H9 (cell line): ENCODE results near the gene BAIAP2L1. TPM values are rescaled to one million over a fixed set of nuclear protein-coding genes. Genes with fewer than 3 reads are reported as not detected.
A peak's percentile ranks its signal among the peaks of the same experiment; 100 is the strongest.

ENCODE experiments used
- DNase-seq: peaks from one replicate; pipeline ENCODE4 v3.0.0-alpha.2; 2017
- H2AFZ ChIP-seq: one replicate; pipeline ENCODE4 v1.6.1; 2013; ENCODE audit warnings: mild to moderate bottlenecking, low read length, control low read depth, moderate library complexity
- H2AK5ac ChIP-seq: 2 replicates; pipeline ENCODE4 v1.6.1; 2013; ENCODE audit warnings: low read length, control low read depth, mixed read lengths; ENCODE audit not compliant: insufficient read length
- H2BK120ac ChIP-seq: one replicate; pipeline ENCODE4 v1.6.1; 2013; ENCODE audit warnings: low read depth, mild to moderate bottlenecking, low read length, control low read depth, inconsistent platforms; ENCODE audit not compliant: poor library complexity, severe bottlenecking
- H2BK12ac ChIP-seq: 2 replicates; pipeline ENCODE4 v1.6.1; 2013; ENCODE audit warnings: low read length, control low read depth, mixed read lengths, low read depth; ENCODE audit not compliant: insufficient read length
- H2BK15ac ChIP-seq: 2 replicates; pipeline ENCODE4 v1.6.1; 2013; ENCODE audit warnings: low read depth, low read length, control low read depth
- H2BK20ac ChIP-seq: one replicate; pipeline ENCODE4 v1.6.1; 2013; ENCODE audit warnings: low read depth, mild to moderate bottlenecking, low read length, control low read depth, inconsistent platforms; ENCODE audit not compliant: poor library complexity, severe bottlenecking
- H2BK5ac ChIP-seq: 2 replicates; pipeline ENCODE4 v1.6.1; 2013; ENCODE audit warnings: low read length, control low read depth, mixed read lengths; ENCODE audit not compliant: insufficient read length
- H3K14ac ChIP-seq: 2 replicates; pipeline ENCODE4 v1.6.1; 2013; ENCODE audit warnings: low read length, control low read depth; ENCODE audit not compliant: insufficient read depth
- H3K18ac ChIP-seq: 2 replicates; pipeline ENCODE4 v1.6.1; 2013; ENCODE audit warnings: low read depth, mild to moderate bottlenecking, mixed read lengths, low read length, control low read depth; ENCODE audit not compliant: insufficient read length
- H3K23ac ChIP-seq: 2 replicates; pipeline ENCODE4 v1.6.1; 2013; ENCODE audit warnings: low read length, control low read depth, mixed read lengths, low read depth; ENCODE audit not compliant: insufficient read length
- H3K23me2 ChIP-seq: 2 replicates; pipeline ENCODE4 v1.6.1; 2013; ENCODE audit warnings: low read depth, mild to moderate bottlenecking, mixed read lengths, low read length, control low read depth; ENCODE audit not compliant: insufficient read length, poor library complexity, severe bottlenecking
- H3K27ac ChIP-seq: 2 replicates; pipeline ENCODE4 v1.5.1; 2013; ENCODE audit warnings: low read length, control low read depth, mixed read lengths, low read depth; ENCODE audit not compliant: insufficient read length
- H3K27me3 ChIP-seq: 2 replicates; pipeline ENCODE4 v1.6.1; 2013; ENCODE audit warnings: low read length, control low read depth, inconsistent platforms; ENCODE audit not compliant: insufficient read depth
- H3K4ac ChIP-seq: 2 replicates; pipeline ENCODE4 v1.6.1; 2013; ENCODE audit warnings: low read depth, mild to moderate bottlenecking, control low read depth, inconsistent platforms, low read length, moderate library complexity
- H3K4me1 ChIP-seq: 2 replicates; pipeline ENCODE4 v1.6.1; 2013; ENCODE audit warnings: low read length, control low read depth, inconsistent platforms; ENCODE audit not compliant: insufficient read depth
- H3K4me2 ChIP-seq: 2 replicates; pipeline ENCODE4 v1.6.1; 2013; ENCODE audit warnings: low read length, control low read depth, mixed read lengths; ENCODE audit not compliant: insufficient read length, insufficient read depth
- H3K56ac ChIP-seq: 2 replicates; pipeline ENCODE4 v1.6.1; 2013; ENCODE audit warnings: low read depth, mild to moderate bottlenecking, mixed read lengths, low read length, control low read depth; ENCODE audit not compliant: insufficient read length
- H3K79me1 ChIP-seq: 2 replicates; pipeline ENCODE4 v1.6.1; 2013; ENCODE audit warnings: low read depth, mild to moderate bottlenecking, moderate library complexity, low read length, control low read depth, inconsistent platforms; ENCODE audit not compliant: insufficient read depth, poor library complexity, severe bottlenecking
- H3K79me2 ChIP-seq: 2 replicates; pipeline ENCODE4 v1.6.1; 2013; ENCODE audit warnings: low read length, control low read depth, inconsistent platforms; ENCODE audit not compliant: insufficient read depth
- H3K9ac ChIP-seq: 2 replicates; pipeline ENCODE4 v1.6.1; 2013; ENCODE audit warnings: low read length, control low read depth, mixed read lengths; ENCODE audit not compliant: insufficient read length; ENCODE audit errors: extremely low read depth
- H3K9me3 ChIP-seq: one replicate; pipeline ENCODE4 v1.6.1; 2013; ENCODE audit warnings: low read depth, low read length, inconsistent platforms; ENCODE audit not compliant: control insufficient read depth
- H3T11ph ChIP-seq: one replicate; pipeline ENCODE4 v1.6.1; 2013; ENCODE audit warnings: mild to moderate bottlenecking, low read length, control low read depth, inconsistent platforms
- H4K20me1 ChIP-seq: one replicate; pipeline ENCODE4 v1.6.1; 2013; ENCODE audit not compliant: control insufficient read depth, insufficient read length, insufficient read depth
- H4K5ac ChIP-seq: 2 replicates; pipeline ENCODE4 v1.6.1; 2013; ENCODE audit warnings: low read depth, mild to moderate bottlenecking, mixed read lengths, low read length, control low read depth; ENCODE audit not compliant: insufficient read length
- H4K8ac ChIP-seq: replicated peaks from 2 replicates; pipeline ENCODE4 v1.6.1; 2013; ENCODE audit warnings: low read length, control low read depth, mixed read lengths, low read depth; ENCODE audit not compliant: insufficient read length
- H4K91ac ChIP-seq: 2 replicates; pipeline ENCODE4 v1.6.1; 2013; ENCODE audit warnings: low read depth, mild to moderate bottlenecking, moderate library complexity, mixed read lengths, low read length, control low read depth; ENCODE audit not compliant: insufficient read length
- H3K27ac Mint-ChIP-seq, 3 experiments: 2 replicates in 2 of 3; 3 replicates in 1 of 3; pipeline ENCODE4 v1.8.0; 2020 to 2021; ENCODE audit warnings: mixed read lengths in 3 of 3, mild to moderate bottlenecking in 1 of 3, moderate library complexity in 1 of 3
- H3K27me3 Mint-ChIP-seq: 2 replicates; pipeline ENCODE4 v1.8.0; 2021; ENCODE audit warnings: low read depth, mild to moderate bottlenecking, moderate library complexity, mixed read lengths
- H3K36me3 Mint-ChIP-seq, 3 experiments: 2 replicates in 2 of 3; 3 replicates in 1 of 3; pipeline ENCODE4 v1.8.0; 2020 to 2021; ENCODE audit warnings: low read depth in 3 of 3, mixed read lengths in 3 of 3; ENCODE audit not compliant: insufficient read depth in 1 of 3
- H3K4me1 Mint-ChIP-seq, 2 experiments: 2 replicates each; pipeline ENCODE4 v1.8.0; 2020; ENCODE audit warnings: mixed read lengths in 2 of 2
- H3K4me3 Mint-ChIP-seq, 2 experiments: 2 replicates in 1 of 2; 3 replicates in 1 of 2; pipeline ENCODE4 v1.8.0; 2020 to 2021; ENCODE audit warnings: mild to moderate bottlenecking in 2 of 2, mixed read lengths in 2 of 2, moderate library complexity in 1 of 2
- H3K9me3 Mint-ChIP-seq, 2 experiments: 2 replicates in 1 of 2; 3 replicates in 1 of 2; pipeline ENCODE4 v1.8.0; 2020; ENCODE audit warnings: mild to moderate bottlenecking in 2 of 2, mixed read lengths in 2 of 2, moderate library complexity in 1 of 2
- WGBS: extraction: QIAGEN DNeasy Blood & Tissue Kit; methylation state at CpG from one replicate; pipeline ENCODE4 v1.1.7; 2013; ENCODE audit warnings: missing lambda C conversion rate, low lambda C conversion rate, mixed read lengths; ENCODE audit not compliant: insufficient read length; ENCODE audit errors: extremely low coverage; 5-methylcytosine and 5-hydroxymethylcytosine counted together
- total RNA-seq: library from RNA; stranded (reverse); gene quantifications from 2 replicates; pipeline ENCODE4 v1.2.1, GENCODE V29; 2021
- TF ChIP-seq, protein P1 (sequence below): fragments of 200-600 bp; sonication (generic); conservative IDR thresholded peaks from 3 replicates; pipeline ENCODE4 v1.8.0; 2021; ENCODE audit warnings: antibody characterized with exemption, mild to moderate bottlenecking

Gene BAIAP2L1
- total RNA-seq, 1 experiment from 2014 or later: 25.9 TPM

DNA sequence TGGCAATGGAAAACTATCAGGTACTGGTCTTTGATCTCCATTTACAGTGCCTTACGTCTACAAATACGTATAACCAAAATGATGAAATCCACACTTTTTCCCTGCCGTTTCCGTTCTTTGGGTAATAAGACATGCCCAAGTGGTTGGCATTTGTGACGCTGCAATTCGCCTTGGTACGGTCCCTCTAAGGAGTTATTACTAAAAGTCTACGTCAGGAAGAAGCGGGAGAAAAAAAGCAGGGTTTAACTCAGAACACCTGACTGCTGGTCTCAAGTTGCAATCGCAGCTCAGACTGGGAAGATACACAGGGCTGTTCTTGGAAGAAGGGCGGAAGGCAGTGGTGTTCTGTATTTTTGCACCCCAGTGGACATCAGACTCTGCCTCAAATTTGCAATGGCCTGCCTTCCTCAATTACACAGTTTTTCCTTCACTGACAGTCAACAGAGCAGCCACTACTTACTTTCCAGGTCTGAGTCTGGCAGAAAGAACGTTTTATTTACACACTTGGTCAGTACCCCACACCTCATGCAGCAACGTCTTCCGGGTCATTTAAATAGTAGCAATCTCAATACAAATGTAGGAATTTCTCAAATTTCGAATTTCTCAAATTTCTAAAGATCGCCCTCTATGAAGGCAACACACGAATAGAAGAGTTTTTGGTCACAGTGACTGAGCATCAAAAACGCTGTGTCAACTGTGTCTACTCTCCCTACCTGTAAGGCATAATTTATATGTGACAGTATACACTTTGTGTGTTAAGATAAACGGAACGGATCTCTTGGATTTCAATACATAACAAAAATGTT, 2.1 kb downstream of the BAIAP2L1 start:
- H3K9me3 ChIP-seq: no peaks in the 10 kb centered on the region
- no peak overlapping the region for H2AK5ac ChIP-seq
- H3K27ac Mint-ChIP-seq: peak overlapping the region in 2 of 3 experiments; percentile 13 to 45; a peak in 2 of 7 replicates
- no peak overlapping the region for H4K5ac ChIP-seq
- H2BK12ac ChIP-seq: no peak overlapping the region
- H2AFZ ChIP-seq: no peak overlapping the region
- H3K79me2 ChIP-seq: peaks cover 13% of the 10 kb centered on the region; the same call in 1 of the 2 replicates
- H3K4me1 Mint-ChIP-seq: peaks cover 23 to 26% of the 10 kb centered on the region in 2 experiments
- no peaks in the 10 kb centered on the region for H4K20me1 ChIP-seq
- no peak overlapping the region for H3K56ac ChIP-seq
- H3K36me3 Mint-ChIP-seq: peaks cover 10 to 12% (median 11%) of the 10 kb centered on the region in 3 experiments
- H3K4me1 ChIP-seq: no peaks in the 10 kb centered on the region
- TF ChIP-seq, protein P1, sequence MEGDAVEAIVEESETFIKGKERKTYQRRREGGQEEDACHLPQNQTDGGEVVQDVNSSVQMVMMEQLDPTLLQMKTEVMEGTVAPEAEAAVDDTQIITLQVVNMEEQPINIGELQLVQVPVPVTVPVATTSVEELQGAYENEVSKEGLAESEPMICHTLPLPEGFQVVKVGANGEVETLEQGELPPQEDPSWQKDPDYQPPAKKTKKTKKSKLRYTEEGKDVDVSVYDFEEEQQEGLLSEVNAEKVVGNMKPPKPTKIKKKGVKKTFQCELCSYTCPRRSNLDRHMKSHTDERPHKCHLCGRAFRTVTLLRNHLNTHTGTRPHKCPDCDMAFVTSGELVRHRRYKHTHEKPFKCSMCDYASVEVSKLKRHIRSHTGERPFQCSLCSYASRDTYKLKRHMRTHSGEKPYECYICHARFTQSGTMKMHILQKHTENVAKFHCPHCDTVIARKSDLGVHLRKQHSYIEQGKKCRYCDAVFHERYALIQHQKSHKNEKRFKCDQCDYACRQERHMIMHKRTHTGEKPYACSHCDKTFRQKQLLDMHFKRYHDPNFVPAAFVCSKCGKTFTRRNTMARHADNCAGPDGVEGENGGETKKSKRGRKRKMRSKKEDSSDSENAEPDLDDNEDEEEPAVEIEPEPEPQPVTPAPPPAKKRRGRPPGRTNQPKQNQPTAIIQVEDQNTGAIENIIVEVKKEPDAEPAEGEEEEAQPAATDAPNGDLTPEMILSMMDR: no peak
- DNase-seq: no peak
- no peak overlapping the region for H2BK15ac ChIP-seq
- no peak overlapping the region for H3K18ac ChIP-seq
- H2BK20ac ChIP-seq: no peak overlapping the region
- H4K8ac ChIP-seq: no peak overlapping the region
- no peaks in the 10 kb centered on the region for H3K79me1 ChIP-seq
- no peak overlapping the region for H4K91ac ChIP-seq
- H3K27me3 Mint-ChIP-seq: peaks cover 4% of the 10 kb centered on the region
- no peak overlapping the region for H3K4ac ChIP-seq
- H2BK5ac ChIP-seq: no peak overlapping the region
- no peak overlapping the region for H3T11ph ChIP-seq
- H3K27ac ChIP-seq: no peak overlapping the region
- H3K4me3 Mint-ChIP-seq: peak overlapping the region; percentile 69 to 83
- no peaks in the 10 kb centered on the region for H3K27me3 ChIP-seq
- H3K4me2 ChIP-seq: peak overlapping the region; percentile 75
- H3K9ac ChIP-seq: no peak overlapping the region
- peaks cover 3 to 8% of the 10 kb centered on the region in 2 experiments; a peak in 3 of 5 replicates for H3K9me3 Mint-ChIP-seq
- no CpG with 5 or more reads among the region's 20 CpGs for WGBS
- no peak overlapping the region for H3K14ac ChIP-seq
- H2BK120ac ChIP-seq: no peak overlapping the region
- no peaks in the 10 kb centered on the region for H3K23me2 ChIP-seq
- no peak overlapping the region for H3K23ac ChIP-seq
